HCT116 (cell line): ENCODE data around the gene GNB2. TPM values are rescaled to one million over a fixed set of nuclear protein-coding genes. Genes with fewer than 3 reads are reported as not detected.

Experiments used
- ATAC-seq: fragments of 200-7000 bp; cut with Tn5 transposase; 2 replicates; pipeline ENCODE4 v1.9.1; 2020; ENCODE audit warnings: mild to moderate bottlenecking, moderate library complexity
- BruUV-seq: library from RNA; stranded (reverse); fragments of 400-500 nt; replicated peaks from 2 replicates; lab custom pipeline; 2021; lab: Mats Ljungman, UMichigan
- CTCF ChIA-PET: fragments of 300-600 bp; sonication (Branson Sonifier 250); formaldehyde crosslinking; loops from one replicate; lab custom pipeline; 2021; ENCODE audit warnings: antibody characterized with exemption; lab: Charles Lee
- POLR2A ChIA-PET: fragments of 300-600, 350-600 bp; sonication (Branson Sonifier 250); formaldehyde crosslinking; loops from one replicate; lab custom pipeline; 2021; ENCODE audit warnings: antibody characterized with exemption; lab: Charles Lee
- RAD21 ChIA-PET, 2 experiments: fragments of 300-600 bp; sonication (Branson Sonifier 250); formaldehyde crosslinking; loops; one replicate each; lab custom pipeline; 2023; ENCODE audit warnings: low total read pairs in 2 of 2; ENCODE audit not compliant: uncharacterized antibody in 2 of 2, unreplicated experiment in 2 of 2, low non-redundant PET in 1 of 2; lab: Charles Lee
- DNase-seq: peaks from one replicate; pipeline ENCODE4 v3.0.0-alpha.2; 2010; ENCODE audit warnings: low read depth, low spot score
- H2AFZ ChIP-seq: fragments of 200-600 bp; shearing (Covaris generic), sonication (generic); 2 replicates; pipeline ENCODE4 v1.6.1; 2017; ENCODE audit warnings: low read depth, mixed run types, mixed read lengths, antibody characterized with exemption, low read length; ENCODE audit not compliant: poor library complexity, severe bottlenecking
- H3K27ac ChIP-seq: 2 replicates; pipeline ENCODE4 v1.5.1; 2012; ENCODE audit warnings: low read depth, low read length
- H3K27me3 ChIP-seq: fragments of 200-600 bp; sonication (generic); 2 replicates; pipeline ENCODE4 v1.6.1; 2016; ENCODE audit warnings: mixed run types, low read length, mixed read lengths; ENCODE audit not compliant: insufficient read depth
- H3K36me3 ChIP-seq, 2 experiments: fragments of 200-500 bp in 1 of 2; fragments of 200-600 bp in 1 of 2; sonication (Bioruptor generic) in 1 of 2; sonication (generic) in 1 of 2; 2 replicates each; pipeline versions ENCODE4 v1.5.1 to v1.6.1; 2014 to 2016; ENCODE audit warnings: low read length in 2 of 2, inconsistent platforms in 1 of 2, mixed read lengths in 1 of 2, mixed run types in 1 of 2; ENCODE audit not compliant: insufficient read depth in 2 of 2, control insufficient read depth in 1 of 2
- H3K4me1 ChIP-seq, 2 experiments: fragments of 200-600 bp in 1 of 2; sonication (generic) in 1 of 2; 2 replicates each; pipeline versions ENCODE4 v1.5.1 to v1.6.1; 2012 to 2017; ENCODE audit warnings: low read length in 2 of 2, inconsistent platforms in 1 of 2, mild to moderate bottlenecking in 1 of 2, mixed read lengths in 1 of 2, mixed run types in 1 of 2, moderate library complexity in 1 of 2; ENCODE audit not compliant: insufficient read depth in 2 of 2, control insufficient read depth in 1 of 2
- H3K4me2 ChIP-seq: fragments of 200-600 bp; sonication (generic); 2 replicates; pipeline ENCODE4 v1.6.1; 2017; ENCODE audit warnings: mixed run types, low read length, mixed read lengths
- H3K4me3 ChIP-seq, 2 experiments: fragments of 200-600 bp in 1 of 2; sonication (generic) in 1 of 2; replicated peaks in 1 of 2; 2 replicates each; pipeline ENCODE4 v1.5.1; 2011 to 2016; ENCODE audit warnings: low read length in 2 of 2, control low read depth in 1 of 2, low read depth in 1 of 2, mild to moderate bottlenecking in 1 of 2, mixed read lengths in 1 of 2, mixed run types in 1 of 2
- H3K79me2 ChIP-seq: fragments of 200-600 bp; sonication (generic); 2 replicates; pipeline ENCODE4 v1.6.1; 2017; ENCODE audit warnings: mild to moderate bottlenecking, mixed run types, low read length, moderate library complexity, mixed read lengths; ENCODE audit not compliant: insufficient read depth
- H3K9ac ChIP-seq: fragments of 200-600 bp; sonication (generic); 2 replicates; pipeline ENCODE4 v1.6.1; 2016; ENCODE audit warnings: low read length, mixed read lengths
- H3K9me2 ChIP-seq: fragments of 200-600 bp; sonication (generic), shearing (Covaris generic); 2 replicates; pipeline ENCODE4 v1.6.1; 2017; ENCODE audit warnings: mixed run types, mild to moderate bottlenecking, moderate library complexity; ENCODE audit not compliant: insufficient read depth
- H3K9me3 ChIP-seq, 2 experiments: fragments of 200-500 bp in 1 of 2; fragments of 200-600 bp in 1 of 2; sonication (Bioruptor generic) in 1 of 2; sonication (generic) in 1 of 2; 2 replicates each; pipeline ENCODE4 v1.6.1; 2014 to 2017; ENCODE audit warnings: low read length in 2 of 2, mixed read lengths in 2 of 2, inconsistent platforms in 1 of 2, low read depth in 1 of 2, mild to moderate bottlenecking in 1 of 2, mixed run types in 1 of 2, moderate library complexity in 1 of 2; ENCODE audit not compliant: control insufficient read depth in 1 of 2, insufficient read depth in 1 of 2
- H4K20me1 ChIP-seq: fragments of 200-600 bp; sonication (generic), shearing (Covaris generic); 2 replicates; pipeline ENCODE4 v1.6.1; 2017; ENCODE audit warnings: mixed run types, mild to moderate bottlenecking, moderate library complexity; ENCODE audit not compliant: insufficient read depth
- ATF3 ChIP-seq: IDR thresholded peaks from 2 replicates; pipeline ENCODE4 v1.6.1; 2012
- CEBPB ChIP-seq: IDR thresholded peaks from 2 replicates; pipeline ENCODE4 v1.6.1; 2012; ENCODE audit warnings: low read depth
- EGR1 ChIP-seq: IDR thresholded peaks from 2 replicates; pipeline ENCODE4 v1.6.1; 2012; ENCODE audit warnings: low read depth
- ELF1 ChIP-seq: IDR thresholded peaks from 2 replicates; pipeline ENCODE4 v1.6.1; 2012; ENCODE audit warnings: low read depth, borderline replicate concordance
- EZH2 ChIP-seq: fragments of 200-600 bp; sonication (generic); IDR thresholded peaks from 2 replicates; pipeline ENCODE4 v1.6.1; 2017; ENCODE audit warnings: antibody characterized with exemption, mixed run types
- EZH2phosphoT487 ChIP-seq: fragments of 200-600 bp; IDR thresholded peaks from 2 replicates; pipeline ENCODE4 v1.6.1; 2018; ENCODE audit warnings: antibody characterized with exemption, borderline replicate concordance
- FOSL1 ChIP-seq: IDR thresholded peaks from 2 replicates; pipeline ENCODE4 v1.6.1; 2012; ENCODE audit warnings: low read depth
- JUND ChIP-seq: IDR thresholded peaks from 2 replicates; pipeline ENCODE4 v1.6.1; 2012
- POLR2A ChIP-seq: IDR thresholded peaks from 2 replicates; pipeline ENCODE4 v1.7.0; 2011; ENCODE audit warnings: borderline replicate concordance; ENCODE audit not compliant: insufficient read depth, insufficient read length; ENCODE audit errors: extremely low read depth
- RAD21 ChIP-seq: IDR thresholded peaks from 2 replicates; pipeline ENCODE4 v1.6.1; 2012; ENCODE audit warnings: low read depth, mild to moderate bottlenecking
- REST ChIP-seq: IDR thresholded peaks from 2 replicates; pipeline ENCODE4 v1.6.1; 2012; ENCODE audit warnings: low read depth
- SIN3A ChIP-seq: IDR thresholded peaks from 2 replicates; pipeline ENCODE4 v1.6.1; 2012; ENCODE audit warnings: low read depth
- SP1 ChIP-seq: IDR thresholded peaks from 2 replicates; pipeline ENCODE4 v1.6.1; 2012; ENCODE audit warnings: low read depth
- SRF ChIP-seq: IDR thresholded peaks from 2 replicates; pipeline ENCODE4 v1.6.1; 2012; ENCODE audit warnings: low read depth
- TCF7L2 ChIP-seq: IDR thresholded peaks from 2 replicates; pipeline ENCODE4 v1.7.0; 2011; ENCODE audit warnings: borderline replicate concordance, inconsistent platforms; ENCODE audit not compliant: insufficient read depth, insufficient read length; ENCODE audit errors: extremely low read depth
- YY1 ChIP-seq: IDR thresholded peaks from 2 replicates; pipeline ENCODE4 v1.6.1; 2011; ENCODE audit warnings: low read length, low read depth, moderate library complexity, mild to moderate bottlenecking; ENCODE audit not compliant: insufficient replicate concordance; ENCODE audit errors: extremely low read depth
- ZBTB33 ChIP-seq: IDR thresholded peaks from 2 replicates; pipeline ENCODE4 v1.6.1; 2011; ENCODE audit warnings: mild to moderate bottlenecking, low read length, moderate library complexity; ENCODE audit not compliant: insufficient replicate concordance; ENCODE audit errors: extremely low read depth
- ZFX ChIP-seq: fragments of 450-650 bp; IDR thresholded peaks from 2 replicates; pipeline ENCODE4 v1.6.1; 2017
- ZNF274 ChIP-seq: fragments of 200-500 bp; sonication (Bioruptor generic); IDR thresholded peaks from 2 replicates; pipeline ENCODE4 v1.6.1; 2014; ENCODE audit warnings: mild to moderate bottlenecking, low read depth, low read length, inconsistent platforms
- intact Hi-C: fragments of 100-400 bp; cut with micrococcal nuclease; formaldehyde crosslinking; loops from 2 replicates; pipeline ENCODE4 v1.10.0; 2022
- total RNA-seq: library from RNA; stranded (reverse); gene quantifications from one replicate; pipeline ENCODE4 v1.2.1, GENCODE V29; 2021; ENCODE audit not compliant: unreplicated experiment

Gene GNB2
- total RNA-seq, 1 experiment from 2014 or later, result 246 TPM

GRCh38 chr7:100684534-100685042, 11.0 kb downstream of the GNB2 start:
- H3K27ac ChIP-seq, result no peak overlapping the region
- peaks cover 25 to 45% of the 10 kb centered on the region in 2 experiments; a peak in 3 of 4 replicates for H3K36me3 ChIP-seq
- peaks cover 23% of the 10 kb centered on the region for H3K79me2 ChIP-seq
- ChIA-PET POLR2A (no interaction called here), CTCF (interaction anchor here (0.7 kb wide), 1 partner anchor 9 kb away, joined by 4 read pairs; no protein-coding TSS in a partner anchor), RAD21 (no interaction called here)
- no peak overlapping the region for H2AFZ ChIP-seq
- H3K4me2 ChIP-seq, result no peak overlapping the region
- H3K9me2 ChIP-seq, result no peaks in the 10 kb centered on the region
- H3K9me3 ChIP-seq, result no peaks in the 10 kb centered on the region
- no peaks in the 10 kb centered on the region for H3K27me3 ChIP-seq
- no peak overlapping the region for H3K9ac ChIP-seq
- H4K20me1 ChIP-seq, result no peaks in the 10 kb centered on the region
- no peak for TF ChIP-seq ZBTB33
- no peak for TF ChIP-seq ELF1
- no peak for TF ChIP-seq JUND
- TF ChIP-seq EZH2phosphoT487, result no peak
- TF ChIP-seq CEBPB, result no peak
- TF ChIP-seq ATF3, result no peak
- no peak for TF ChIP-seq EGR1
- no peak for TF ChIP-seq REST
- TF ChIP-seq SIN3A, result no peak
- no peak for TF ChIP-seq POLR2A
- no peak for TF ChIP-seq TCF7L2
- TF ChIP-seq EZH2, result no peak
- TF ChIP-seq FOSL1, result no peak
- no peak for TF ChIP-seq YY1
- no peak for TF ChIP-seq ZFX
- no peak for TF ChIP-seq ZNF274
- no peak for TF ChIP-seq SP1
- TF ChIP-seq RAD21, result no peak
- no peak for TF ChIP-seq SRF
- TF ChIP-seq, all 23 proteins: peak for 0
- Histone ChIP-seq H3K4me3 (no peak overlapping the region), H3K4me1 (peaks cover 0 to 5% of the 10 kb centered on the region in 2 experiments; a peak in 1 of 4 replicates)
- no TSS peak for BruUV-seq
- DNase-seq (no peak), ATAC-seq (no peak)
- intact Hi-C loops, result no loop called here
